HFFc6 (cell line): ENCODE data around the gene PRKG1. TPM values are rescaled to one million over a fixed set of nuclear protein-coding genes. Genes with fewer than 3 reads are reported as not detected.

ENCODE experiments used
- DNase-seq: peaks from one replicate; pipeline ENCODE4 v3.0.0-alpha.2; 2018
- H3K27ac Mint-ChIP-seq: 2 replicates; pipeline ENCODE4 v1.8.0; 2020; ENCODE audit warnings: mild to moderate bottlenecking, mixed read lengths
- H3K27me3 Mint-ChIP-seq: 2 replicates; pipeline ENCODE4 v1.8.0; 2021; ENCODE audit warnings: mild to moderate bottlenecking, moderate library complexity, mixed read lengths; ENCODE audit not compliant: insufficient read depth
- H3K36me3 Mint-ChIP-seq: 2 replicates; pipeline ENCODE4 v1.8.0; 2021; ENCODE audit warnings: low read depth, mixed read lengths
- H3K4me1 Mint-ChIP-seq: 2 replicates; pipeline ENCODE4 v1.8.0; 2020; ENCODE audit warnings: low read depth, mixed read lengths
- H3K4me3 Mint-ChIP-seq: 2 replicates; pipeline ENCODE4 v1.8.0; 2020; ENCODE audit warnings: mild to moderate bottlenecking, moderate library complexity, mixed read lengths
- H3K9me3 Mint-ChIP-seq: 2 replicates; pipeline ENCODE4 v1.8.0; 2020; ENCODE audit warnings: mild to moderate bottlenecking, mixed read lengths
- CTCF ChIP-seq: fragments of 200-600 bp; sonication (generic); IDR thresholded peaks from 2 replicates; pipeline ENCODE4 v1.5.0; 2021; ENCODE audit warnings: antibody characterized with exemption, mild to moderate bottlenecking
- total RNA-seq, 6 experiments: library from RNA; stranded (reverse); fragmentation: NEBNext Ultra II Directional; extraction: Animal tissue kit (Norgen Biotek cat#: 25700); gene quantifications; 2 replicates in 1 of 6; 3 replicates in 5 of 6; pipeline ENCODE4 v1.2.3, GENCODE V29; 2021

Gene PRKG1
- total RNA-seq, 6 experiments from 2014 or later, result 9.3 to 10.1 (median 9.8) TPM

GRCh38 chr10:52312942-52313255 lies 1238.6 kb downstream of the PRKG1 start:
- H3K9me3 Mint-ChIP-seq, result peaks cover 4% of the 10 kb centered on the region
- H3K36me3 Mint-ChIP-seq, result peaks cover 37% of the 10 kb centered on the region
- H3K27ac Mint-ChIP-seq, result peak overlapping the region; percentile 97; the same call in 1 of the 2 replicates
- DNase-seq, result no peak
- peak overlapping the region; percentile 99 for H3K4me3 Mint-ChIP-seq
- peaks cover 11% of the 10 kb centered on the region for H3K27me3 Mint-ChIP-seq
- no peak for TF ChIP-seq CTCF
- H3K4me1 Mint-ChIP-seq, result peaks cover 63% of the 10 kb centered on the region

- peak overlapping the region; percentile 99 for H3K4me3 Mint-ChIP-seq
- peak overlapping the region; percentile 97 for H3K27ac Mint-ChIP-seq
- H3K27me3 Mint-ChIP-seq, result peaks cover 11% of the 10 kb centered on the region
- H3K36me3 Mint-ChIP-seq, result peaks cover 41% of the 10 kb centered on the region
- H3K9me3 Mint-ChIP-seq, result peaks cover 4% of the 10 kb centered on the region
- TF ChIP-seq CTCF, result no peak
- H3K4me1 Mint-ChIP-seq, result peaks cover 63% of the 10 kb centered on the region
- DNase-seq, result no peak
Measured at GRCh38 chr10:52313256-52313932, 1239.1 kb downstream of the PRKG1 start.

GRCh38 chr10:52313933-52314821 lies 1239.9 kb downstream of the PRKG1 start, which contains the start of gene DKK1:
Gene DKK1, plus strand, starts transcription at chr10:52314281. Its CDS starts 154 bp downstream, at chr10:52314435.
- H3K4me3 Mint-ChIP-seq, result peak within 1 kb of the TSS; percentile 99
- DNase-seq, result peak; percentile 89
- peak within 1 kb of the TSS; percentile 97 for H3K27ac Mint-ChIP-seq
- H3K4me1 Mint-ChIP-seq, result peaks cover 63% of the 10 kb centered on the region
- peaks cover 9% of the 10 kb centered on the region for H3K27me3 Mint-ChIP-seq
- H3K9me3 Mint-ChIP-seq, result peaks cover 4% of the 10 kb centered on the region
- TF ChIP-seq CTCF, result peak; percentile 99
- H3K36me3 Mint-ChIP-seq, result peaks cover 46% of the 10 kb centered on the region

DNA sequence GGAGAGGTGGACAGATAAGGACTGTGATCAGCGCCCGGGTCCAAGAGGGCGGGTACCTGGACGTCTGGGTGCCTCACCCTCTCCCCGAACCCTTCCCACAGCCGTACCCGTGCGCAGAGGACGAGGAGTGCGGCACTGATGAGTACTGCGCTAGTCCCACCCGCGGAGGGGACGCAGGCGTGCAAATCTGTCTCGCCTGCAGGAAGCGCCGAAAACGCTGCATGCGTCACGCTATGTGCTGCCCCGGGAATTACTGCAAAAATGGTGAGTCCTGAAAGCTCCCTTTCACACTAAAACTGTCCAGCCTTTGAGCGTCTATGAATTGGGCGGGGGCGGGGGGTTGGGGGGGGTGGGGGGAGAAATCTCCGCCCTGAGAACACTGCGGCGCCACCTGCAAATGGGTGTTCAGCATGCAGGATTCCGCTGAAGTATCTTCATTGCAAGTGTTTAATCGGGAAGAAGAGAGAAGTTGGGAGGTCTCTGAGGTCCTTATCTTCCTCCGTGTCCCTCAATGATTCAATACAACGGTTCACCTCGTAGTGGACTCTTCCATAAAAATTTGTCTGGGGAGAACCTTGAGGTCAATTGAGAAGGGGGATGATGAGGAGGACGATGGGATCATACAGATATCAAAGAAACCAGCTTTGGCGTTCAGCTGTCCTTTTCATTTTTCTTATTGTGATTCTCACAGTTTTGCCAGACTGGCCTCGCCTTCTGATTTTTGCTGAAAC lies 1240.7 kb downstream of the PRKG1 start:
- peaks cover 9% of the 10 kb centered on the region for H3K27me3 Mint-ChIP-seq
- peaks cover 4% of the 10 kb centered on the region for H3K9me3 Mint-ChIP-seq
- H3K36me3 Mint-ChIP-seq, result peaks cover 46% of the 10 kb centered on the region
- H3K4me3 Mint-ChIP-seq, result peak overlapping the region; percentile 99
- peak; percentile 75 for DNase-seq
- H3K27ac Mint-ChIP-seq, result peak overlapping the region; percentile 97
- TF ChIP-seq CTCF, result no peak
- peaks cover 63% of the 10 kb centered on the region for H3K4me1 Mint-ChIP-seq

- H3K27ac Mint-ChIP-seq, result peak overlapping the region; percentile 97
- TF ChIP-seq CTCF, result no peak
- peak; percentile 48 for DNase-seq
- peak overlapping the region; percentile 99 for H3K4me3 Mint-ChIP-seq
- peaks cover 4% of the 10 kb centered on the region for H3K9me3 Mint-ChIP-seq
- peaks cover 46% of the 10 kb centered on the region for H3K36me3 Mint-ChIP-seq
- H3K27me3 Mint-ChIP-seq, result peaks cover 9% of the 10 kb centered on the region
- peaks cover 67% of the 10 kb centered on the region for H3K4me1 Mint-ChIP-seq
Measured at GRCh38 chr10:52316001-52316400, 1241.7 kb downstream of the PRKG1 start.
